ENCODE measurements around the gene GRID2.

The GRID2 gene

DNA sequence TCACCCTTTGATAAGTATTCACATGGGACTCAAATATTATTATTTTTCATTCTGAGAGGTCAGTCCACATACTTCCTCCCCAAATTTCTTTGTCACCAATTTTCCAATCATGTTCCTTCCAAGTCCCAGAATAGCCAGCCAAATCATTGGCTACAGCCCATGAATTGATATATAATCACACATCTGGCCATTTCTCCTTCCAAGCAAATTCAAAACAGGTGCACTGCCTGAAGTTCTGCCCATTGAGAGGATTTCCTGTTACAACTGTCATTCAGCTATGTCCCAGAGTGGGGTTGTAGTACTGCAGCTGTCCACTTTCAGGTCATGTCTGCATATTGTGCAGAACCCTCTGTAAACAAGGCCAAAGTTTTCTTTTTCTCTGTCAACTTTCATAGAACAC lies 347.8 kb downstream of the GRID2 start:
- no peak overlapping the region for H3K4me3 ChIP-seq (ENCODE audit: low read depth, low read length)
- no peaks in the 10 kb centered on the region for H3K27me3 ChIP-seq (ENCODE audit: insufficient read depth, low read depth, severe bottlenecking)
- TF ChIP-seq CTCF (IDR thresholded peaks at IDR 0.05; ENCODE audit: low read depth, low read length), result no peak
- H3K36me3 ChIP-seq, result no peaks in the 10 kb centered on the region
- H3K9me3 ChIP-seq (ENCODE audit: severe bottlenecking), result no peaks in the 10 kb centered on the region
- no peak overlapping the region for H3K27ac ChIP-seq
- DNase-seq, result no peak

GRCh38 chr4:92654084-92654483 lies 350.3 kb downstream of the GRID2 start:
- no peak for TF ChIP-seq CTCF (IDR thresholded peaks at IDR 0.05; ENCODE audit: low read depth, low read length)
- no peaks in the 10 kb centered on the region for H3K9me3 ChIP-seq (ENCODE audit: severe bottlenecking)
- H3K27me3 ChIP-seq (ENCODE audit: insufficient read depth, low read depth, severe bottlenecking), result no peaks in the 10 kb centered on the region
- H3K27ac ChIP-seq, result no peak overlapping the region
- DNase-seq, result no peak
- H3K4me3 ChIP-seq (ENCODE audit: low read depth, low read length), result no peak overlapping the region
- H3K36me3 ChIP-seq, result no peaks in the 10 kb centered on the region

DNA sequence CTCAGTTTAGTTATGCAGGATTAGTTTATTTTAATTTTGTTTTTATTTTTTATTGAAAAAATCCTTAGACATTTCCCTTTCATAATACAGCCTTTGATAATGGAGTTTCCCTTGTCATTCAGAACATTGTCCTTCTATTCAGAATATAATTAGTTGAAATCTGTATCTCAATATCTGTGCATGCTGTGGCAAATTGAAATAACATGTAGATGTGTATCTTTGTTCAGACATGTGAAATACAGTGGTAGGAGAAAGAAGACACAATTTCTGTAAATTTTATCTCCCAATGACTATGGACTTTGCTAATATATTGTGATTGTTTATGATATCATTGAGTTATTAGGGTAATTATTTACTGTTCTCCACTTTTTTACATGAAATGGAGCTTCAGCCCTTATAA lies 353.9 kb downstream of the GRID2 start:
- H3K27me3 ChIP-seq (ENCODE audit: insufficient read depth, low read depth, severe bottlenecking), result no peaks in the 10 kb centered on the region
- H3K27ac ChIP-seq, result no peak overlapping the region
- no peaks in the 10 kb centered on the region for H3K9me3 ChIP-seq (ENCODE audit: severe bottlenecking)
- no peak overlapping the region for H3K4me3 ChIP-seq (ENCODE audit: low read depth, low read length)
- no peaks in the 10 kb centered on the region for H3K36me3 ChIP-seq
- no peak for DNase-seq
- no peak for TF ChIP-seq CTCF (IDR thresholded peaks at IDR 0.05; ENCODE audit: low read depth, low read length)

- Histone ChIP-seq H3K36me3 (no peaks in the 10 kb centered on the region), H3K27ac (no peak overlapping the region), H3K27me3 (ENCODE audit: insufficient read depth, low read depth, severe bottlenecking) (no peaks in the 10 kb centered on the region), H3K9me3 (ENCODE audit: severe bottlenecking) (no peaks in the 10 kb centered on the region), H3K4me3 (ENCODE audit: low read depth, low read length) (no peak overlapping the region)
- no peak for DNase-seq
- TF ChIP-seq CTCF (IDR thresholded peaks at IDR 0.05; ENCODE audit: low read depth, low read length), result no peak
These were observed 354.6 kb downstream of the GRID2 start for GRCh38 chr4:92658318-92658717.

GRCh38 chr4:92677805-92678204 lies 374.0 kb downstream of the GRID2 start:
- Histone ChIP-seq H3K9me3 (ENCODE audit: severe bottlenecking) (no peaks in the 10 kb centered on the region), H3K36me3 (no peaks in the 10 kb centered on the region), H3K27ac (no peak overlapping the region), H3K4me3 (ENCODE audit: low read depth, low read length) (no peak overlapping the region), H3K27me3 (ENCODE audit: insufficient read depth, low read depth, severe bottlenecking) (no peaks in the 10 kb centered on the region)
- DNase-seq, result no peak
- TF ChIP-seq CTCF (IDR thresholded peaks at IDR 0.05; ENCODE audit: low read depth, low read length), result no peak

- Histone ChIP-seq H3K4me3 (ENCODE audit: low read depth, low read length) (no peak overlapping the region), H3K27me3 (ENCODE audit: insufficient read depth, low read depth, severe bottlenecking) (no peaks in the 10 kb centered on the region), H3K27ac (no peak overlapping the region), H3K36me3 (no peaks in the 10 kb centered on the region), H3K9me3 (ENCODE audit: severe bottlenecking) (no peaks in the 10 kb centered on the region)
- no peak for TF ChIP-seq CTCF (IDR thresholded peaks at IDR 0.05; ENCODE audit: low read depth, low read length)
- DNase-seq, result no peak
These were observed 374.5 kb downstream of the GRID2 start for GRCh38 chr4:92678292-92678691.

Data from WERI-Rb-1 (cell line).